Motor neuron (in vitro differentiated cells): ENCODE measurements around the gene SYNJ2. TPM values are rescaled to one million over a fixed set of nuclear protein-coding genes. Genes with fewer than 3 reads are reported as not detected.

Experiments used
- ATAC-seq, 8 experiments: fragments of 200-7000 bp; cut with Tn5 transposase; replicated peaks in 6 of 8; 2 replicates each; pipeline ENCODE4 v1.8.0; 2021; ENCODE audit warnings: mild to moderate bottlenecking in 8 of 8, moderate library complexity in 8 of 8
- H3K27ac ChIP-seq, 2 donors: fragments of 250-450 bp; sonication (Bioruptor Pico); 2 replicates each; pipeline ENCODE4 v1.9.0; 2021; ENCODE audit warnings: antibody characterized with exemption in 2 of 2, mild to moderate bottlenecking in 2 of 2, moderate library complexity in 1 of 2
- H3K4me1 ChIP-seq, 2 donors: fragments of 250-450 bp; sonication (Bioruptor Pico); replicated peaks in 1 of 2; 2 replicates each; pipeline ENCODE4 v1.6.1; 2021; ENCODE audit warnings: antibody characterized with exemption in 2 of 2, mild to moderate bottlenecking in 2 of 2, moderate library complexity in 1 of 2
- H3K4me3 ChIP-seq, 5 donors: fragments of 250-450 bp; sonication (Bioruptor Pico); 2 replicates each; pipeline ENCODE4 v1.9.0; 2021; ENCODE audit warnings: antibody characterized with exemption in 5 of 5, mild to moderate bottlenecking in 5 of 5, moderate library complexity in 4 of 5
- WGBS, 10 experiments: fragments of 450-650 bp; shearing (Covaris generic); methylation state at CpG; one replicate each; pipeline ENCODE4 v1.0.0; 2022; 5-methylcytosine and 5-hydroxymethylcytosine counted together
- in situ Hi-C, 9 experiments: fragments of 400-800 bp; cut with MboI; loops; one replicate each; pipeline ENCODE4 v1.15.0; 2021; ENCODE audit warnings: low sequenced_read_pairs in 9 of 9, low pct_unique_long_range_greater_than_20kb in 2 of 9; ENCODE audit not compliant: unreplicated experiment in 9 of 9
- total RNA-seq, 8 experiments: library from RNA; unstranded; fragments of 300-600 nt; gene quantifications; 2 replicates each; pipeline versions ENCODE4 v1.2.3 to v1.2.4, GENCODE V29; 2022

Gene SYNJ2
- total RNA-seq, 8 experiments from 2014 or later = 0.60 to 35.5 (median 2.2) TPM

DNA sequence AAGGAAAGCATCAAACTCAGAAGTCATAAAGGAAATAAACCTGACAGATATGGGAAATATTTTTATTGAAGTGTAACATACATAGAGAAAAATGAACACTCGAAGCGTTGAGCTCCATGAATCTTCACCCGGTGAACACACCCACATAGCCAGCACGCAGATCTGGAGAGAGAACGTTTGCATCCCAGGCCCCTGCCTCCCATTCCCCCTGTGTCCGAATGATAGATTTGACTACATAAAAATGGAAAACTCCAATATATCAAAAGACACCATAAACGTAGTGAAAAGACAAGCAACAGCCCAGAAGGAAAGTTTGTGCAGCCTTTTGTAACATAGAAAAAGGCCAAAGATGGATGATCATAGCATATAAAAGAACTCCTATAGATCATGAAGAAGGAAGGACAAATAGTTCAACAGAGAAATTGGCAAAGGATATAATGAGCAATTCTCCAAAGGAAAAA lies 17.1 kb downstream of the SYNJ2 start:
- Histone ChIP-seq H3K27ac (no peak overlapping the region), H3K4me3 (no peak overlapping the region), H3K4me1 (peaks cover 43 to 64% of the 10 kb centered on the region in 2 donors)
- WGBS, 10 experiments = 7 to 100% (median 25%) methylated on average over 1 to 7 of the region's 7 CpGs; no CpG with 5 or more reads in 1 of the 10 experiments
- in situ Hi-C loops = no loop called here
- peak in 2 of 8 experiments; percentile 24 to 43 for ATAC-seq

DNA sequence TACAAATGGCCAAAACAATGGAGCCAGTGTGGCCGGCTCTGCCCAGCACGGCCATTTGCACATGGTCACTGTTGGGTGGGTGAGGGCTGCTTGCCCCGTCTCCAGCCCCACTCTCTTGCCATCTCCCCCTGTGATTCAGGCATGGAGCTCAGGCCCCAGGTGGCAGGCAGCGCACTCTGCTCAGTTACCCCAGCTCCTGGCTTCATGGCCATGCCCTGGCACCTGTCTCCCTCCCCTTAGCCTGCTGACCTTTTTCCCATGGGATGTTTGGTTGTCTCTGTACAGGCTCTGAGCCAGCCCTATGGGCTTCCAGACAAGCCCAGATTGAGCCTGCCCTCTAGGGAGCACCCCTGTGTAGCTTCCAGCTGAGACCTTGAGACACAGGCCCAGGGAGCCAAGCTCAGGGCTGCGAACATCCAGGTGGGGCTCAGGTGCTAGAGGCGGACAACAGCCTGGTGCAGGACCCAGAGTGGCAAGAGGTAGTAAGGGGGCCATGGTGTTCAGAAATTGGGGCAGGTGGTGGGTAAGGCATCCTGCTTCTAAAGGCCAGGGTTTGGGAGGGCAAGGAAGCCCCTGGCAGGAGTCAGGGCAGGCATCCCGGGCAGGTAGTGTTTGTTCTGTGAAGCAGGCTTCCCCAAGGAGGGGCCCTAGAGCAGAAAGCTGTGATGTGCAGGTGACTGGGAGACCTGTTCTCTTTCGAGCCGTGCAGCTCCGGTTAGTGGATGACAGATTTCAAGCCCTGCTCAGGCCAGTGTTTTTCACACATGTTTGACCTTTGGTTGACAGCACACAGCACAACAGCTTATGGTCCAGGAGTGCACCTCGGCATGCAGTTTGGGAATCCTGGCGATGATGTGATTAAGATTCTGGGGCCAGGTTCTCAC lies 17.7 kb downstream of the SYNJ2 start:
- Histone ChIP-seq H3K27ac (peak overlapping the region in 1 of 2 donors; percentile 11), H3K4me3 (no peak overlapping the region), H3K4me1 (peaks cover 37 to 61% of the 10 kb centered on the region in 2 donors)
- peak in 5 of 8 experiments; percentile 31 to 63 (median 55) for ATAC-seq
- in situ Hi-C loops = no loop called here
- WGBS, 10 experiments = 57 to 100% (median 83%) methylated on average over 2 to 8 of the region's 12 CpGs; no CpG with 5 or more reads in 1 of the 10 experiments

DNA sequence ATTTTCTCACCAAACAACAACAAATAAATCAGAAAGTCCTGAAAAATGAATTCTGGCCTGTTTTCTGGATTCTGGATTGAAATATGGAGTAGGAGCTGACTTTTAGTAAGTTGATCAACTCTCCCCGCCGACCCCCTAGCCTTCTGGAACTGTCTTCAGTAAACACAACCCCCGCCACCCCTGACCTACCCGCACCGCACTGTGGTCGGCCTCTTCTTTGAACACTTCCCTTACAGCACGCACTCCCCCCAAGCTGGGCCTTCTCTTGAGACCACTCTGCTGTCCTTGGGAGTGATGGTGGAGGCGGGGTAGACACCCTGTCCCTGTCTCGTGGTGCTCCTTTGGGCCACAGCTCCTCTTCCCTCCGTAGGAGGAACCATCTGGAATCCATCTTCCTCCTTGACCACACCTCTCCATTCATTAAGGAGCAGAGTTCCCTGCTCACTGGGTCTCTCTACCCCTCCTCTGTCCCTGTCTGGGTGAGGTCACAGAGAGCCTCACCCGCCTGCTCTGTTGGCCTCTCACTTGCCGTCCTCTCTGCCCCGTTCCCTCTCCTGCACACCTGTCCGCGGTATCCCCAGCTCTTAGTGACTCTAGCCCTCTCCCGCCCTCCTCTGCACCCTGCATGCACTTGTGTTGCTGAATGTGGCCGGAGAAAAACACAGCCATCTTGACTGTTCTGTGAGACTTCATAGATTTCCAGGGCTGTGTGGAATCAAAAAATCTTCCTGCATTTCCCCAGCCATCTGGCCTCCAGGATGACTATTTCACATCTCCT lies 19.1 kb downstream of the SYNJ2 start:
- Histone ChIP-seq H3K4me1 (peaks cover 35 to 55% of the 10 kb centered on the region in 2 donors), H3K27ac (no peak overlapping the region), H3K4me3 (no peak overlapping the region)
- in situ Hi-C loops = no loop called here
- WGBS, 10 experiments = 49 to 100% (median 92%) methylated on average over 1 to 9 of the region's 17 CpGs; no CpG with 5 or more reads in 1 of the 10 experiments
- ATAC-seq = peak in 1 of 8 experiments; percentile 16

DNA sequence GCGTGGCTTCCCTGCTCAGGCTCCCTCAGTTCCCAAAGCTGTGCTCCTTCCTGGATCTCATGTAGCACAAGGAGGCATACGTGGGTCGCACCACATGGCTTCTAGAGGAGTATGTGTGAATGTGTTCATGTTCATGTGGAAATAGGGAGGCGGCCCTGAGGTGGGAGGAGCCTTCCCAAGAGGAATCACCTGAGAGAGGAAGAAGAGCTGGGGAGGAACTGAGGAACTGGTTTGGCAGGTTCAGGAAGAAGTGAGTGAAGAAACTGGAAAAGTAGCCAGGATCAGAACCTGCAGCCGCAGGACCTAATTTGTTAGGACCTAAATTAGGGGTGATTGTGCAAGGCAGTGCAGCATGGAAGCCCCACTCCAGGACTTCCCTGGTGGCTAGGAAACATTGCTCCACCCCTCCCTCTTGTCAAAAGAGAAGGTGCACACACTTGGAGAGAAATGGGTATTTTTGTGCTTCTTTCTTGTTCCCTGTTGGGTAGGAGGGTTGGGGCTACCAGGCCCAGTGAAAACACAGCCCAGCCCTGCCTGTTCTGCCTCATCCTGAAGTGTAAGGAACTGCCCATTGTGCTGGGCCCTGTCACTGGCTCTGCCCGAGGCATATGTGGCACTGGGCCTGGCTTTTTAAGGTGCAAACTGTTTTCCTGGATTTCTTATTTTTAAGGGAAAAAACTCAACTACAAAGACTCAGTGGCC lies 20.7 kb downstream of the SYNJ2 start:
- Histone ChIP-seq H3K4me3 (no peak overlapping the region), H3K27ac (peak overlapping the region in 1 of 2 donors; percentile 35), H3K4me1 (peaks cover 31 to 51% of the 10 kb centered on the region in 2 donors)
- WGBS, 10 experiments = 75 to 100% (median 80%) methylated on average over 1 to 4 of the region's 6 CpGs; no CpG with 5 or more reads in 3 of the 10 experiments
- in situ Hi-C loops = no loop called here
- peak in 3 of 8 experiments; percentile 6 to 18 (median 7) for ATAC-seq

DNA sequence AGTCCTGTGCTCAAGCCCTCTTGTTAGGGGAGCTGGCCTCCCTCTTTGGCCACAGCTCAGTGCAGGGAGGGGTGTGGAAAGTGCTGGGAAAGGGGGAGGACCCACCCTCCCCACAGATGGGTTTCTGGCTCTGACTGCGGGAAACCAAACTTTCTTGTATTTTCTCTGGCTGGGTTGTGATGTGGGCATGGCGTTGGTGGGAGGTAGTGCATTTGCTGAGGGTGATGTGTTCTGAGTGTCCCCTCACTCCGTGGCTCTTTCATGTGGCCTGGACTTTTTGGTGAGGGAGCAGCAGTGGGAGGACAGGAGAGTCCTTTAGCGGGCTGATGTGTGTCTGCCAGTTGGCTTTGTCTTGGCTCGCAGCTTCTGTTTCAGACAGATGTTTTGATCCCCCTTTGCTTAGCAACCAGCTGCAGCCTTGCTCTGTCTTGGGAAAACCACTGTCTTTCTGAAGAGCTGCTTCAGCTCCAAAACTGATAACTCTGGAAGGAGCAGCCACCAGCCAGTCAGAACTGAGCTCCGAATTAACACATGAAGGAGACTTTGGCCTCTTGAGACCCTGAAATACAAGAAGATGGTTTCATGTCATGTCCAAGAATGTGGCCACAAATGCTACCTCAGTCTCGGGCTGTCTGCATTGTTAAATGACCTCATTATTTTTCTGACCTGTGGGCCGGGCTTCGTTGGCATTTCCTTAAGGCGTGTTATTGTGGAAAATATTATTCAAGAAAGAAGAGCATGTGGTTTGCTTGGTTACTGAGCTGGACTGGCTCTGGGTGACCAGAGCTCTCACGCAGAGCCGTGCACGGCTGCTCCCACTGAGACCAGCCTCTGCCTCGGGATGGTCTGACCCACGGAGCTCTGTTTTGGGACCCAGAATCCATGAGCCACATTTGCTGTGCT lies 21.5 kb downstream of the SYNJ2 start:
- 0 to 72% (median 39%) methylated on average over 1 to 10 of the region's 15 CpGs; no CpG with 5 or more reads in 1 of the 10 experiments for WGBS, 10 experiments
- Histone ChIP-seq H3K4me3 (no peak overlapping the region), H3K4me1 (peaks cover 24 to 43% of the 10 kb centered on the region in 2 donors), H3K27ac (peak overlapping the region in 1 of 2 donors; percentile 35)
- ATAC-seq = peak; percentile 37 to 81 (median 68)
- in situ Hi-C loops = no loop called here

DNA sequence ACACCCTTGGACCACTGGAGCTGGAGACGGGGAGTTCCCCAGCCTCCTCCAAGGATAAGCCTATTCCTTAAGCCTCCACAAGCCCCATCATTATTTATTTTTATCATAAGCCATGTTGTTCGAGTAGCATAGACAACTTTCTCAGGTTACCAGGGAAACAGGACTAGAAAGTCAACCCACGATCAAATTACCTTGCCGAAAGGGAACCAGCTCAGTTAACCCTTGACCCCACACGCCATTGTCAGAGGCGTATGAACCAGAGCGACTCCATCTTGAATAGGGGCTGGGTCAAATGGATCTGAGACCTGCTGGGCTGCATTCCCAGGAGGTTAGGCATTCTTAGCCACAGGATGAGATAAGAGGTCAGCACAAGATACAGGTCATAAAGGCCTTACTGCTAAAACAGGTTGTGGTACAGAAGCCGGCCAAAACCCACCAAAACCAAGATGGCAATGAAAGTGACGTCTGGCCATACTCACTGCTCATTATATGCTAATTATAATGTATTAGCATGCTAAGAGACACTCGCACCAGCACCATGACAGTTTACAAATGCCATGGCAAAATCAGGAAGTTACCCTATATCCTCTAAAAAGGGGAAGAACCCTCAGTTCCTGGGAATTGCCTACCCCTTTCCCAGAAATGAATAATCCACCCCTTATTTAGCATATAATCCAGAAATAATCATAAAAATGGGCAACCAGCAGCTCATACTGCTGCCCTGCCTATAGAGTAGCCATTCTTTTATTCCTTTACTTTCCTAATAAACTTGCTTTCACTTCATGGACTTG lies 22.4 kb downstream of the SYNJ2 start:
- WGBS, 10 experiments = 64 to 93% (median 73%) methylated on average over 1 to 10 of the region's 10 CpGs
- H3K4me3 ChIP-seq = no peak overlapping the region
- H3K27ac ChIP-seq = peak overlapping the region in 1 of 2 donors; percentile 35
- peak in 2 of 8 experiments; percentile 9 to 19 for ATAC-seq
- in situ Hi-C loops = no loop called here
- peaks cover 15 to 34% of the 10 kb centered on the region in 2 donors for H3K4me1 ChIP-seq

DNA sequence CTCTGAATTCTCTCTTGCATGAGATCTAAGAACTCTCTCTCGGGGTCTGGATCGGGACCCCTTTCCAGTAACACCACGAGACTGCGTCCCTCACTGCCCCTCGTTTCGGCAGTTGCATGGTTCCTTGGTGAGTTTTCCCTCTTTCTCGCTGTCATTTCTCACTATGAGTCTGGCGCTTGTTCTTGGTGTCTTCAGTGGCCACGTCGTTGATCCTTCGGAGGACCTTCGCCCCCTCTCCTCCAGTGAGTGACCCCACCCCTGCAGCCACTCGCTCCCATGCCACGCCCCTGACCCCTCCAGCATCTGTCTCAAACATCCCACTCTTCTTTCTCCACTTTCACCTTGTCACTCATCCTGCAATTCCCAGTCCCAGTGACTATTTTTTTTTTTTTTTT lies 23.0 kb downstream of the SYNJ2 start:
- in situ Hi-C loops = no loop called here
- Histone ChIP-seq H3K4me3 (no peak overlapping the region), H3K27ac (no peak overlapping the region), H3K4me1 (peaks cover 9 to 28% of the 10 kb centered on the region in 2 donors)
- no peak for ATAC-seq
- 70 to 100% (median 100%) methylated on average over 1 to 9 of the region's 14 CpGs; no CpG with 5 or more reads in 1 of the 10 experiments for WGBS, 10 experiments

DNA sequence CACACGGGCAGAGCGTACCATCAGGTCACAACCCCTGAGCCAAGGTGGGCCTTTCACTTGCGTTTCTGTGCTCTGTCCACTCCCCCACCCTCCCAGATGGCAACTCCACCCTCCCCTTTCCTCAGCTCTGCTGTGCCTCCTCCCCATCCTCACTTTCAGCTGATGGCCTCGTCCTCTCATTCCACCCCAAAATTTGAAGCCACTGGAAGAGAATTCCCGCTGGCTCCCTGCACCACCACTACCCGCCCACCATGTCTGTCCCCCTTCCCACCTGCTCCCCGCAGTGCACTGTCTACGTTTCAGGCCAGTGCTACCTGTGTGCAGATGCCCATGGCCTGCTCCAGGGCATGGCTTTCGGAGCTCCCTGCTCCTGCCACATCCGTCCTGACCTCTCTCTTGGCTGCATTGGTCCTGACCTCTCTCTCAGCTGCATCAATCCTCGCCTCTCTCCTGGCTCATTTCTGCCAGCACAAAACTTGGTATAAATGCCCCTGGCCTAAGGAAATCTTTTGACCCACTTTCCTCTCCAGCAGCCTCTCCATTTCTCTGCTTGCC lies 24.0 kb downstream of the SYNJ2 start:
- WGBS, 10 experiments = 40 to 100% (median 98%) methylated on average over 1 to 3 of the region's 11 CpGs; no CpG with 5 or more reads in 4 of the 10 experiments
- no peak overlapping the region for H3K27ac ChIP-seq

DNA sequence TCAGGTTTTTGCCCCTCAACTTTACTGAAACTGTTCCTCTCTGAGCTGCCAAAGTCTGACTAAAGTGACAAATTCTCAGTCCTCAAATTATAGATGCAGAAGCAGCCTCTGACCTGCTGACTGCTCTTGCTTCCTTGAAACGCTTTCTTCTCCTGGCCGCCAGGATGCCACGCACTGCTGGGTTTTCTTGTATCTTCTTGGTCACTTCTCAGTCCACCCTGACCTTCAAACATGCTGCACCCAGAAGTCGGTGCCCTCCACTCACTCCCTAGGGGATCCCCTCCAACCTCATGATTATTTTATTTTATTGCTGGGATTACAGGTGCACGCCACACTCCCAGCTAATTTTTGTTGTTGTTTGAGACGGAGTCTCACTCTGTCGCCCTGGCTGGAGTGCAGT lies 24.7 kb downstream of the SYNJ2 start:
- H3K4me1 ChIP-seq = peaks cover 9 to 19% of the 10 kb centered on the region in 2 donors
- in situ Hi-C loops = no loop called here
- 60 to 100% (median 88%) methylated on average over 1 to 7 of the region's 7 CpGs; no CpG with 5 or more reads in 2 of the 10 experiments for WGBS, 10 experiments
- no peak overlapping the region for H3K4me3 ChIP-seq
- H3K27ac ChIP-seq = no peak overlapping the region
- no peak for ATAC-seq

More for the DNA sequence above, 24.0 kb downstream of the SYNJ2 start:
- in situ Hi-C loops = no loop called here
- Histone ChIP-seq H3K4me1 (peaks cover 9 to 20% of the 10 kb centered on the region in 2 donors), H3K4me3 (no peak overlapping the region)
- ATAC-seq = no peak

DNA sequence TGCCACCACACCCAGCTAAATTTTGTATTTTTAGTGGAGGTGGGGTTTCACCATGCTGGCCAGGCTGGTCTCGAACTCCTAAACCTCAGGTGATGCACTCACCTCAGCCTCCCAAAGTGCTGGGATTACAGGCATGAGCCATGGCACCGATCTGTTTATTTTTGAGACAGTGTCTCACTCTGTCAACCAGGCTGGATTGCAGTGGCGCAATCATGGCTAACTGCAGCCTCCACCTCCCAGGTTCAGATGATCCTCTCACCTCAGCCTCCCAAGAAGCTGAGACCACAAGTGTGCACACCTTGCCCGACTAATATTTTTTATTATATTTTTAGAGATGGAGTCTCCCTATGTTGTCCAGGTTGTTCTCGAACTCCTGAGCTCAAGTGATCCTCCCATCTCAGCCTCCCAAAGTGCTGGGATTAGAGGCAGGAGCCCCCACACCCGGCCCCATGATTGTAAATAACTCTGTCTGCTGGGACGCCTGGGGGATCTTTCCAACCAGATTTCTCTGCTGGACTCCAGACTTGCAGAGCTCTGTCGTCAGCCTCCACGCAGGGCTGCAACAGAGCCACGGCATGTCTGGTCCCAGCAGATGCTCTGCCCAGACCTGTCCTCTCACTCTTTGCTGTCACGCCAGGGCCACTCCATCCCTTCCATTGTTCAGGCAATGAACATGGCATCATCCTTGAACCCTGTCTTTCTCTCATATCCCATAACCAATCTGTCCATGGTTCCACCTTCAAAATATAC lies 25.3 kb downstream of the SYNJ2 start:
- Histone ChIP-seq H3K4me3 (no peak overlapping the region), H3K27ac (no peak overlapping the region), H3K4me1 (peaks cover 9 to 19% of the 10 kb centered on the region in 2 donors)
- in situ Hi-C loops = no loop called here
- WGBS, 10 experiments = 90 to 100% (median 100%) methylated on average over 1 to 7 of the region's 11 CpGs; no CpG with 5 or more reads in 1 of the 10 experiments
- ATAC-seq = no peak
